Activated CD4-positive, alpha-beta T cell treated with anti-CD3 and anti-CD28 coated beads for 1 hour (primary cell): ENCODE data around the gene VGF.
"Not testable (repeated sequence)": the region's sequence is repeated elsewhere in the genome, so short reads cannot be mapped to it uniquely, and the experiment has no call there.

Experiments used
- DNase-seq: peaks from one replicate; pipeline ENCODE4 v3.0.0-alpha.2; 2020

Gene VGF

GRCh38 chr7:101133621-101134398 is 31.6 kb downstream of the VGF start:
- DNase-seq, result no peak

- not testable (repeated sequence) for DNase-seq
Measured at GRCh38 chr7:101132626-101133600, 32.5 kb downstream of the VGF start.

- no peak for DNase-seq
Measured at GRCh38 chr7:101129603-101130117, 35.7 kb downstream of the VGF start.

GRCh38 chr7:101128040-101128834 is 37.1 kb downstream of the VGF start:
- DNase-seq, result no peak

GRCh38 chr7:101127460-101128039 is 37.8 kb downstream of the VGF start:
- no peak for DNase-seq

- peak; percentile 29 for DNase-seq
Measured at GRCh38 chr7:101126651-101127459, 38.5 kb downstream of the VGF start, which contains the start of gene SERPINE1. TSS of gene SERPINE1 (plus strand) at chr7:101127104. CDS start at chr7:101128394, 1,290 bp downstream.

GRCh38 chr7:101125989-101126650 is 39.2 kb downstream of the VGF start:
- DNase-seq, result no peak

GRCh38 chr7:101124376-101125056 is 40.9 kb downstream of the VGF start:
- no peak for DNase-seq

- no peak for DNase-seq
Measured at GRCh38 chr7:101123703-101124068, 41.7 kb downstream of the VGF start.

GRCh38 chr7:101122933-101123702 is 42.3 kb downstream of the VGF start:
- DNase-seq, result no peak

GRCh38 chr7:101121991-101122932 is 43.1 kb downstream of the VGF start:
- no peak for DNase-seq

- DNase-seq, result not testable (repeated sequence)
Measured at GRCh38 chr7:101121631-101121990, 43.8 kb downstream of the VGF start.

- no peak for DNase-seq
Measured at GRCh38 chr7:101120315-101120714, 45.1 kb downstream of the VGF start.

GRCh38 chr7:101119876-101120275 is 45.5 kb downstream of the VGF start:
- DNase-seq, result no peak

- DNase-seq, result no peak
Measured at GRCh38 chr7:101118856-101119255, 46.5 kb downstream of the VGF start.

GRCh38 chr7:101116898-101117297 is 48.5 kb downstream of the VGF start:
- DNase-seq, result no peak

GRCh38 chr7:101115215-101115614 is 50.2 kb downstream of the VGF start:
- no peak for DNase-seq

- DNase-seq, result no peak
Measured at GRCh38 chr7:101114492-101114891, 50.9 kb downstream of the VGF start.
